AG09309 (cell line): ENCODE results near the gene CHRNA9.
"Not testable (repeated sequence)": the region's sequence is repeated elsewhere in the genome, so short reads cannot be mapped to it uniquely, and the experiment has no call there.

ENCODE experiments used
- DNase-seq: peaks from one replicate; pipeline ENCODE4 v3.0.0-alpha.2; 2010; ENCODE audit warnings: low read depth
- H3K4me3 ChIP-seq: 2 replicates; pipeline ENCODE4 v1.5.1; 2011; ENCODE audit warnings: mild to moderate bottlenecking, low read depth, low read length, moderate library complexity; ENCODE audit not compliant: control insufficient read depth
- TF ChIP-seq, protein P1 (sequence below): IDR thresholded peaks from 2 replicates; pipeline ENCODE4 v1.5.1; 2011; ENCODE audit warnings: mild to moderate bottlenecking, low read depth, low read length, inconsistent platforms; ENCODE audit not compliant: insufficient read depth, control insufficient read depth; ENCODE audit errors: missing control alignments

Gene CHRNA9

GRCh38 chr4:40388239-40388638 is 53.1 kb downstream of the CHRNA9 start:
- TF ChIP-seq, protein P1, sequence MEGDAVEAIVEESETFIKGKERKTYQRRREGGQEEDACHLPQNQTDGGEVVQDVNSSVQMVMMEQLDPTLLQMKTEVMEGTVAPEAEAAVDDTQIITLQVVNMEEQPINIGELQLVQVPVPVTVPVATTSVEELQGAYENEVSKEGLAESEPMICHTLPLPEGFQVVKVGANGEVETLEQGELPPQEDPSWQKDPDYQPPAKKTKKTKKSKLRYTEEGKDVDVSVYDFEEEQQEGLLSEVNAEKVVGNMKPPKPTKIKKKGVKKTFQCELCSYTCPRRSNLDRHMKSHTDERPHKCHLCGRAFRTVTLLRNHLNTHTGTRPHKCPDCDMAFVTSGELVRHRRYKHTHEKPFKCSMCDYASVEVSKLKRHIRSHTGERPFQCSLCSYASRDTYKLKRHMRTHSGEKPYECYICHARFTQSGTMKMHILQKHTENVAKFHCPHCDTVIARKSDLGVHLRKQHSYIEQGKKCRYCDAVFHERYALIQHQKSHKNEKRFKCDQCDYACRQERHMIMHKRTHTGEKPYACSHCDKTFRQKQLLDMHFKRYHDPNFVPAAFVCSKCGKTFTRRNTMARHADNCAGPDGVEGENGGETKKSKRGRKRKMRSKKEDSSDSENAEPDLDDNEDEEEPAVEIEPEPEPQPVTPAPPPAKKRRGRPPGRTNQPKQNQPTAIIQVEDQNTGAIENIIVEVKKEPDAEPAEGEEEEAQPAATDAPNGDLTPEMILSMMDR: no peak
- no peak for DNase-seq
- H3K4me3 ChIP-seq: no peak overlapping the region

- TF ChIP-seq, protein P1: no peak
- no peak for DNase-seq
- no peak overlapping the region for H3K4me3 ChIP-seq
Measured at GRCh38 chr4:40389986-40390385, 54.9 kb downstream of the CHRNA9 start.

- not testable (repeated sequence) for DNase-seq, H3K4me3 ChIP-seq
Measured at GRCh38 chr4:40392241-40392640, 57.1 kb downstream of the CHRNA9 start.

DNA sequence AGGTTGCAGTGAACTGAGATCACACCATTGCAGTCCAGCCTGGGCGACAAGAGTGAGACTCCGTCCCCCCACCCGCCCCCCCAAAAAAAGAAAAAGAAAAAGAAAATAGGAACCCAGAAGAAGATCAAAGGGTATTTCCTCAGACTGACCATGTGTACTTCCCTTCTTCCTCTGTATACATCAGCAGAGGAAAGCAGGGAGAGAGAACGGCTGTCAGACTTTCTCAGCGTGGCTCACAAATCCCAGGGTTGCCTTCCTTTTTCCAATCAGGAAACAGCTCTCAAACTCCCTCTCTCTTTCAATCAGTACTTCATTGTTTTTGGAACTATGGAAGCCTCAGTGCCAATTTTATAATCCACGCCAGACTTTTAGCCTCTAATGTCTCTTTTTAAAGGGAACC is 59.1 kb downstream of the CHRNA9 start:
- TF ChIP-seq, protein P1: no peak
- no peak overlapping the region for H3K4me3 ChIP-seq
- DNase-seq: no peak

DNA sequence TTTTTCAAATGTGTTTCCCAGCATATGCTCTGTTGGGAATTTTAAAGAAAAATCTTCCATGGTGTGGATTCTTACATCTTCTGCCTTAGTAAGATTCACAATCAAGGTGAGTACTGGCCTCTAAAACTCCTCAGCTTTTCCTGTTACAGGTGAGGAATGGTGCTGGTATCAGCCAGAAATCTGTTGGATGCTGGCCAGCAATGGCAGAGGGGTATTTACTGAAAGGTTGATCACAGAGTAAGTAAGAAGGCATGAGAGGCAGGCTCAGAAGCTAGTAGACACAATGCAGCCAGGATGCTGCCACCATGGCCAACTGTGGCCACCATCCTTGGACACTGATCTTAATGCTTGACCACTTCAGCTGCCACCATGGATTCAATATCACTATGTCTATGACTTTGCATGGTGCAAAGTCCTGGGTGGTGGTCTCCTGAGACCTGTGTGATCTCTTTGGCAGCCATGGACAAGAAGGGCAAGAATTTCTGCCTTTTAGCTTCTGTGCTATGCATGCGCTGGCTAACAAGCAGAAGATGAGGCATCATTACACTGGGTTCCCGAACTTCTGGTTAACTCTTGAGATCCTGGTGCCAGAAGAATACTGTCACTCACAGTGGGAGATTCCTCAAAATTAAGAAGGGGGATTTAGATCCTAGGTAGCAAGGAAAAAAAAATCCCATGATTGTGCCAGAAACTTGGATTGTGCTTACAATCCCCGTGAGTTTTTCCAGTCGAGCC is 60.2 kb downstream of the CHRNA9 start:
- no peak for DNase-seq
- no peak overlapping the region for H3K4me3 ChIP-seq
- TF ChIP-seq, protein P1: no peak

DNA sequence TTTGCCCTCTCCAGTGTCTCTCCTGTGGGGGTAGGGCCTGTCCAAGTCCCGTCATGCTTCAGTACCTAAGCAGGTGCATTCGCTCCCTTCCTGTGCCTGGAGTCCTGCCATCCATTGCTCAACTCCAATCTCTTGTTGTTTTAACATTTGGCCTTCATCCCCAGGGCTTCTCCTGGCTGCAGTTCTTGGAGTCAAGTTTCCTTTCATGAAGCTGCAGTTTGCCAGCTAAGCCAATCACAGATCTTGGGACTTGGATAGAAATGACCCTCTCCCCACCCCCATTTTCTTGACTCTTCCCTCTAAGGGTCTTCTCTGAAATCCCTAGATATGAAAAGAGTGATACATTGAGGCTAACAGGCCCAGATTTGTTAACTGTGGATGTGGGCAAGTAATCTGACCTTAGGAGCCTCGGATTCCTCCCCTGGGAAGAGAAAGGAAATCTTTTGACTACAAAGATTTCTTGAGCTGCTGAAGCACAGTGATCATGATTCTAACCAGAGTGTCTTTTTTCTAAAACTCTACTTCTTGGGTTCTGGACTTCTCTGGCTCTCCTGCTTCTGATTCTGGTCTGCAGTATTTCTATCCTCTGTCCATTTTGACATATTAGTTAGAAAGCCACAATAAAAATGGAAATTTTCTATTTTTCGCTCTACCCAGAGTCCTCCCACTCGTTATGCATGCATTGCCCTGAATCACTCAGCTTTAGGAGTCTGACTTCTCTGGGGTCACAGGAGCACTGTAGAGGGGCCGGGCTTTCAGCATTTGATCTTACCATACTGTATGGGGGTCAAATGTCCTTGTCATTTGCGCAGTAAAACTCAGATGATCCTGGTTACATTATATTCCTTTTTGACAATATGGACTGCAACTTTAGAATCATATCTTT is 61.0 kb downstream of the CHRNA9 start:
- DNase-seq: no peak
- TF ChIP-seq, protein P1: no peak
- no peak overlapping the region for H3K4me3 ChIP-seq

DNA sequence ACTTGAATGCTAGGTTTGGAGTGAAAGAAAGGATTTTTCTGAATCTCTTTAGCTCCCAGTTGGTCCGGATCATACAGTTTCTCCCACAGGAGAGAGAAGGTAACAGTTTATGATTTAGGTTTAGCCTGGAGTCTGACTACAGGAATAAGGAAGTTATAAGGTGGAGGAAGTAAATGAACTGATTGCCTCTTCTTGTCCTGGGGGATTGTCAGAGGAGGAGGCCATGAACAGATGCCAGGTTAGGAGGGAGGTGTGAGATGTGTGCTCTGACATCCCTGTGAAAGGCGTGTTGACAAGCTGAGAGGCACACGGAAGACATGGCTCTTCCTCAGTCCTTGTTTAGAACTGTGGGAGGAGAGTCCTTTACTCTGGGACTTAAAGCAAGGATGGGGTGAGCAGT is 64.4 kb downstream of the CHRNA9 start:
- no peak for DNase-seq
- TF ChIP-seq, protein P1: no peak
- H3K4me3 ChIP-seq: no peak overlapping the region
